HEK293 (cell line): ENCODE data around the gene PIK3C2B.

Source experiments
- ZNF138 ChIP-seq: fragments of 450-650 bp; formaldehyde crosslinking; IDR thresholded peaks from 2 replicates; pipeline ENCODE4 v1.5.1; 2016; ENCODE audit warnings: missing biosample characterization, missing genetic modification characterization, borderline replicate concordance
- ZNF174 ChIP-seq: fragments of 450-650 bp; formaldehyde crosslinking; IDR thresholded peaks from 2 replicates; pipeline ENCODE4 v1.5.0; 2017; ENCODE audit warnings: missing biosample characterization, mild to moderate bottlenecking, missing genetic modification characterization
- ZNF2 ChIP-seq: fragments of 450-650 bp; formaldehyde crosslinking; IDR thresholded peaks from 2 replicates; pipeline ENCODE4 v1.5.1; 2016; ENCODE audit warnings: missing biosample characterization, missing genetic modification characterization
- ZNF423 ChIP-seq: fragments of 450-650 bp; formaldehyde crosslinking; IDR thresholded peaks from 2 replicates; pipeline ENCODE4 v1.5.1; 2016; ENCODE audit warnings: missing biosample characterization, missing genetic modification characterization
- ZNF529 ChIP-seq: fragments of 450-650 bp; formaldehyde crosslinking; IDR thresholded peaks from 2 replicates; pipeline ENCODE4 v1.5.1; 2017; ENCODE audit warnings: missing genetic modification characterization, missing biosample characterization; ENCODE audit not compliant: insufficient replicate concordance
- ZNF544 ChIP-seq: fragments of 450-650 bp; formaldehyde crosslinking; IDR thresholded peaks from 2 replicates; pipeline ENCODE4 v1.5.0; 2017; ENCODE audit warnings: missing biosample characterization, missing genetic modification characterization
- ZNF560 ChIP-seq: fragments of 450-650 bp; formaldehyde crosslinking; IDR thresholded peaks from 2 replicates; pipeline ENCODE4 v1.5.1; 2017; ENCODE audit warnings: missing biosample characterization, missing genetic modification characterization, borderline replicate concordance
- ZNF747 ChIP-seq: fragments of 450-650 bp; formaldehyde crosslinking; IDR thresholded peaks from 2 replicates; pipeline ENCODE4 v1.5.1; 2016; ENCODE audit warnings: missing biosample characterization, missing genetic modification characterization
- TF ChIP-seq, protein P1 (sequence below): fragments of 450-650 bp; formaldehyde crosslinking; IDR thresholded peaks from 2 replicates; pipeline ENCODE4 v1.5.1; 2016; ENCODE audit warnings: missing biosample characterization, missing genetic modification characterization
- TF ChIP-seq, protein P2 (sequence below): fragments of 450-650 bp; formaldehyde crosslinking; IDR thresholded peaks from 2 replicates; pipeline ENCODE4 v1.5.1; 2016; ENCODE audit warnings: missing biosample characterization, missing genetic modification characterization

DNA sequence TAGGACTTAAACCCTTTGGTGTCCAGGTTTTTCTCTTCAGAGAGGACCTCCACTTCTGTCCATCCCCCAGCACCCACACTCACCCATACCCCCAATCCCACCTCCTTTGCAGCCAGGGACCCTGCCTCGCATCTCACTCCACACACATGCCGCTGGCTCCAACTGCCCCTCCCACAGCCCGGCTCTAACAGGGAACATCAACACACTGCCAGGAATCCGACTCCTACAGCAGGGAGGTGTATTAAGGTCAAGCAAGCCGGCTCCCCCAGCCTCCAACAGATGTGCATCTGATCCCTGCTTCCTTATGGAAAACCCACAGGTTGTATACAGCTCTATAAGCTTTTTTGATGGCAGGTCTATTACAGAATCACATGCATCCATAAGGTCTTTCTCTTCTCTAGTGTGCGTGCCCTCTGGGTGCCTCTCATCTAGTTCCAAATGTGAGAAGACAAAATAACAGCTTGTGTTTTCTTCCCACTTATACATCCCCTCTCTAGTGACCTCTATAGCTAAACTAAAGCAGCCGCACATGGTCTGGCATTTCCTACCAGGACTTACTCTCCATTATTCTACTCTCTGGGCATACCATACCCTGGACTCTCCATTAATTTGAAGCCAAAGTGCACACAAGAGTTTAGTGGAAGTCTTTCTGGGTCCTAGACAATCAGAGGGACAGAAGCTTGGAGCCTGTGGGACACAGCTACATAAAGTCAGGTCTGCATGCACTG is 16.3 kb downstream of the PIK3C2B start:
- TF ChIP-seq ZNF544 (tag by site-specific recombination) (no peak), ZNF529 (no peak), ZNF747 (no peak), ZNF423 (tag by site-specific recombination) (no peak), ZNF138 (tag by site-specific recombination) (no peak), ZNF174 (no peak), ZNF560 (tag by site-specific recombination) (no peak), ZNF2 (tag by site-specific recombination) (no peak)
- TF ChIP-seq, protein P1, sequence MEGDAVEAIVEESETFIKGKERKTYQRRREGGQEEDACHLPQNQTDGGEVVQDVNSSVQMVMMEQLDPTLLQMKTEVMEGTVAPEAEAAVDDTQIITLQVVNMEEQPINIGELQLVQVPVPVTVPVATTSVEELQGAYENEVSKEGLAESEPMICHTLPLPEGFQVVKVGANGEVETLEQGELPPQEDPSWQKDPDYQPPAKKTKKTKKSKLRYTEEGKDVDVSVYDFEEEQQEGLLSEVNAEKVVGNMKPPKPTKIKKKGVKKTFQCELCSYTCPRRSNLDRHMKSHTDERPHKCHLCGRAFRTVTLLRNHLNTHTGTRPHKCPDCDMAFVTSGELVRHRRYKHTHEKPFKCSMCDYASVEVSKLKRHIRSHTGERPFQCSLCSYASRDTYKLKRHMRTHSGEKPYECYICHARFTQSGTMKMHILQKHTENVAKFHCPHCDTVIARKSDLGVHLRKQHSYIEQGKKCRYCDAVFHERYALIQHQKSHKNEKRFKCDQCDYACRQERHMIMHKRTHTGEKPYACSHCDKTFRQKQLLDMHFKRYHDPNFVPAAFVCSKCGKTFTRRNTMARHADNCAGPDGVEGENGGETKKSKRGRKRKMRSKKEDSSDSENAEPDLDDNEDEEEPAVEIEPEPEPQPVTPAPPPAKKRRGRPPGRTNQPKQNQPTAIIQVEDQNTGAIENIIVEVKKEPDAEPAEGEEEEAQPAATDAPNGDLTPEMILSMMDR (tag by site-specific recombination): no peak
- TF ChIP-seq, protein P2, sequence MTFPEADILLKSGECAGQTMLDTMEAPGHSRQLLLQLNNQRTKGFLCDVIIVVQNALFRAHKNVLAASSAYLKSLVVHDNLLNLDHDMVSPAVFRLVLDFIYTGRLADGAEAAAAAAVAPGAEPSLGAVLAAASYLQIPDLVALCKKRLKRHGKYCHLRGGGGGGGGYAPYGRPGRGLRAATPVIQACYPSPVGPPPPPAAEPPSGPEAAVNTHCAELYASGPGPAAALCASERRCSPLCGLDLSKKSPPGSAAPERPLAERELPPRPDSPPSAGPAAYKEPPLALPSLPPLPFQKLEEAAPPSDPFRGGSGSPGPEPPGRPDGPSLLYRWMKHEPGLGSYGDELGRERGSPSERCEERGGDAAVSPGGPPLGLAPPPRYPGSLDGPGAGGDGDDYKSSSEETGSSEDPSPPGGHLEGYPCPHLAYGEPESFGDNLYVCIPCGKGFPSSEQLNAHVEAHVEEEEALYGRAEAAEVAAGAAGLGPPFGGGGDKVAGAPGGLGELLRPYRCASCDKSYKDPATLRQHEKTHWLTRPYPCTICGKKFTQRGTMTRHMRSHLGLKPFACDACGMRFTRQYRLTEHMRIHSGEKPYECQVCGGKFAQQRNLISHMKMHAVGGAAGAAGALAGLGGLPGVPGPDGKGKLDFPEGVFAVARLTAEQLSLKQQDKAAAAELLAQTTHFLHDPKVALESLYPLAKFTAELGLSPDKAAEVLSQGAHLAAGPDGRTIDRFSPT (tag by site-specific recombination): no peak
